ENCODE data around the gene BMPR1B.

Gene BMPR1B

GRCh38 chr4:95091272-95091671, 333.5 kb downstream of the BMPR1B start:
- Histone ChIP-seq H3K4me2 (ENCODE audit: insufficient read depth, low read length, poor library complexity, severe bottlenecking) (no peak overlapping the region), H3K18ac (ENCODE audit: low read length) (no peak overlapping the region), H3K27me3 (ENCODE audit: control insufficient read depth in 3 of 3, insufficient read depth in 3 of 3, low read depth in 1 of 3, low read length in 3 of 3) (no peaks in the 10 kb centered on the region), H2AK5ac (ENCODE audit: low read depth, low read length) (no peak overlapping the region), H2BK15ac (ENCODE audit: low read length) (no peak overlapping the region), H2BK12ac (ENCODE audit: low read length) (no peak overlapping the region), H3K4ac (ENCODE audit: low read length) (no peak overlapping the region), H3K9me3 (replicated peaks in 1 of 2; ENCODE audit: control insufficient read depth in 2 of 2, insufficient read depth in 1 of 2, low read depth in 1 of 2, low read length in 2 of 2) (no peaks in the 10 kb centered on the region), H3K27ac (replicated peaks; ENCODE audit: low read length) (no peak overlapping the region), H3K23ac (ENCODE audit: low read depth, low read length, poor library complexity) (no peak overlapping the region), H4K8ac (ENCODE audit: low read depth, low read length) (no peak overlapping the region), H3K4me3 (ENCODE audit: low read length in 2 of 2) (no peak overlapping the region), H3K14ac (ENCODE audit: low read length) (no peak overlapping the region), H3K4me1 (ENCODE audit: control insufficient read depth in 2 of 2, insufficient read depth in 1 of 2, low read depth in 1 of 2, low read length in 2 of 2) (peaks cover 0 to 27% of the 10 kb centered on the region in 2 donors), H4K91ac (ENCODE audit: low read depth, low read length, poor library complexity) (no peak overlapping the region), H3K9ac (ENCODE audit: low read depth, low read length, poor library complexity) (no peak overlapping the region), H2AFZ (ENCODE audit: low read length) (no peak overlapping the region), H3K36me3 (replicated peaks in 1 of 2; ENCODE audit: control insufficient read depth in 2 of 2, insufficient read depth in 2 of 2, low read length in 2 of 2) (no peaks in the 10 kb centered on the region), H2BK5ac (ENCODE audit: low read length) (no peak overlapping the region), H2BK120ac (ENCODE audit: low read depth, low read length) (no peak overlapping the region), H3K79me1 (ENCODE audit: low read depth, low read length) (no peaks in the 10 kb centered on the region)
- WGBS, 2 donors (ENCODE audit: extremely low coverage in 2 of 2, insufficient read length in 2 of 2, insufficient replicate concordance in 1 of 2) = no CpG with 5 or more reads among the region's 3 CpGs
- DNase-seq (ENCODE audit: low spot score) = no peak

- H3K14ac ChIP-seq (ENCODE audit: low read length) = no peak overlapping the region
- no peak overlapping the region for H3K9ac ChIP-seq (ENCODE audit: low read depth, low read length, poor library complexity)
- no peak overlapping the region for H3K4me3 ChIP-seq (ENCODE audit: low read length in 2 of 2)
- H3K27ac ChIP-seq (replicated peaks; ENCODE audit: low read length) = no peak overlapping the region
- H2AK5ac ChIP-seq (ENCODE audit: low read depth, low read length) = no peak overlapping the region
- H4K8ac ChIP-seq (ENCODE audit: low read depth, low read length) = no peak overlapping the region
- no peaks in the 10 kb centered on the region for H3K27me3 ChIP-seq (ENCODE audit: control insufficient read depth in 3 of 3, insufficient read depth in 3 of 3, low read depth in 1 of 3, low read length in 3 of 3)
- H2BK120ac ChIP-seq (ENCODE audit: low read depth, low read length) = no peak overlapping the region
- no peak overlapping the region for H2BK12ac ChIP-seq (ENCODE audit: low read length)
- peaks cover 0 to 27% of the 10 kb centered on the region in 2 donors for H3K4me1 ChIP-seq (ENCODE audit: control insufficient read depth in 2 of 2, insufficient read depth in 1 of 2, low read depth in 1 of 2, low read length in 2 of 2)
- no peaks in the 10 kb centered on the region for H3K79me1 ChIP-seq (ENCODE audit: low read depth, low read length)
- no peaks in the 10 kb centered on the region for H3K9me3 ChIP-seq (replicated peaks in 1 of 2; ENCODE audit: control insufficient read depth in 2 of 2, insufficient read depth in 1 of 2, low read depth in 1 of 2, low read length in 2 of 2)
- H3K4ac ChIP-seq (ENCODE audit: low read length) = no peak overlapping the region
- no peak for DNase-seq (ENCODE audit: low spot score)
- no CpG with 5 or more reads among the region's 3 CpGs for WGBS, 2 donors (ENCODE audit: extremely low coverage in 2 of 2, insufficient read length in 2 of 2, insufficient replicate concordance in 1 of 2)
- H4K91ac ChIP-seq (ENCODE audit: low read depth, low read length, poor library complexity) = no peak overlapping the region
- H3K18ac ChIP-seq (ENCODE audit: low read length) = no peak overlapping the region
- no peaks in the 10 kb centered on the region for H3K36me3 ChIP-seq (replicated peaks in 1 of 2; ENCODE audit: control insufficient read depth in 2 of 2, insufficient read depth in 2 of 2, low read length in 2 of 2)
- H2BK5ac ChIP-seq (ENCODE audit: low read length) = no peak overlapping the region
- H3K23ac ChIP-seq (ENCODE audit: low read depth, low read length, poor library complexity) = no peak overlapping the region
- no peak overlapping the region for H3K4me2 ChIP-seq (ENCODE audit: insufficient read depth, low read length, poor library complexity, severe bottlenecking)
- no peak overlapping the region for H2AFZ ChIP-seq (ENCODE audit: low read length)
- H2BK15ac ChIP-seq (ENCODE audit: low read length) = no peak overlapping the region
Measured at GRCh38 chr4:95092766-95093165, 335.0 kb downstream of the BMPR1B start.

- Histone ChIP-seq H2BK5ac (ENCODE audit: low read length) (no peak overlapping the region), H3K18ac (ENCODE audit: low read length) (no peak overlapping the region), H3K23ac (ENCODE audit: low read depth, low read length, poor library complexity) (no peak overlapping the region), H3K9ac (ENCODE audit: low read depth, low read length, poor library complexity) (no peak overlapping the region), H2AK5ac (ENCODE audit: low read depth, low read length) (no peak overlapping the region), H2BK15ac (ENCODE audit: low read length) (no peak overlapping the region), H3K9me3 (replicated peaks in 1 of 2; ENCODE audit: control insufficient read depth in 2 of 2, insufficient read depth in 1 of 2, low read depth in 1 of 2, low read length in 2 of 2) (no peaks in the 10 kb centered on the region), H3K4me1 (ENCODE audit: control insufficient read depth in 2 of 2, insufficient read depth in 1 of 2, low read depth in 1 of 2, low read length in 2 of 2) (peaks cover 0 to 25% of the 10 kb centered on the region in 2 donors), H3K4ac (ENCODE audit: low read length) (no peak overlapping the region), H3K4me2 (ENCODE audit: insufficient read depth, low read length, poor library complexity, severe bottlenecking) (no peak overlapping the region), H3K4me3 (ENCODE audit: low read length in 2 of 2) (no peak overlapping the region), H2BK12ac (ENCODE audit: low read length) (no peak overlapping the region), H3K79me1 (ENCODE audit: low read depth, low read length) (no peaks in the 10 kb centered on the region), H3K14ac (ENCODE audit: low read length) (no peak overlapping the region), H4K91ac (ENCODE audit: low read depth, low read length, poor library complexity) (no peak overlapping the region), H2AFZ (ENCODE audit: low read length) (no peak overlapping the region), H3K36me3 (replicated peaks in 1 of 2; ENCODE audit: control insufficient read depth in 2 of 2, insufficient read depth in 2 of 2, low read length in 2 of 2) (no peaks in the 10 kb centered on the region), H4K8ac (ENCODE audit: low read depth, low read length) (no peak overlapping the region), H2BK120ac (ENCODE audit: low read depth, low read length) (no peak overlapping the region), H3K27me3 (ENCODE audit: control insufficient read depth in 3 of 3, insufficient read depth in 3 of 3, low read depth in 1 of 3, low read length in 3 of 3) (no peaks in the 10 kb centered on the region), H3K27ac (replicated peaks; ENCODE audit: low read length) (no peak overlapping the region)
- DNase-seq (ENCODE audit: low spot score) = no peak
- no CpG with 5 or more reads among the region's 2 CpGs for WGBS, 2 donors (ENCODE audit: extremely low coverage in 2 of 2, insufficient read length in 2 of 2, insufficient replicate concordance in 1 of 2)
Measured at GRCh38 chr4:95093460-95093859, 335.7 kb downstream of the BMPR1B start.

- H3K27ac ChIP-seq (replicated peaks; ENCODE audit: low read length) = no peak overlapping the region
- no CpG with 5 or more reads among the region's 8 CpGs for WGBS, 2 donors (ENCODE audit: extremely low coverage in 2 of 2, insufficient read length in 2 of 2, insufficient replicate concordance in 1 of 2)
- no peak for DNase-seq (ENCODE audit: low spot score)
Measured at GRCh38 chr4:95093936-95094929, 336.5 kb downstream of the BMPR1B start.

More at GRCh38 chr4:95093936-95094929, 336.5 kb downstream of the BMPR1B start:
- H2AK5ac ChIP-seq (ENCODE audit: low read depth, low read length) = no peak overlapping the region
- H3K36me3 ChIP-seq (replicated peaks in 1 of 2; ENCODE audit: control insufficient read depth in 2 of 2, insufficient read depth in 2 of 2, low read length in 2 of 2) = peaks cover 0 to 5% of the 10 kb centered on the region in 2 donors
- no peak overlapping the region for H3K4me3 ChIP-seq (ENCODE audit: low read length in 2 of 2)
- no peak overlapping the region for H3K23ac ChIP-seq (ENCODE audit: low read depth, low read length, poor library complexity)
- H3K18ac ChIP-seq (ENCODE audit: low read length) = no peak overlapping the region
- no peak overlapping the region for H3K4me2 ChIP-seq (ENCODE audit: insufficient read depth, low read length, poor library complexity, severe bottlenecking)
- H2BK120ac ChIP-seq (ENCODE audit: low read depth, low read length) = no peak overlapping the region
- H3K14ac ChIP-seq (ENCODE audit: low read length) = no peak overlapping the region
- no peak overlapping the region for H4K91ac ChIP-seq (ENCODE audit: low read depth, low read length, poor library complexity)
- H4K8ac ChIP-seq (ENCODE audit: low read depth, low read length) = no peak overlapping the region
- no peak overlapping the region for H2BK5ac ChIP-seq (ENCODE audit: low read length)
- H2BK15ac ChIP-seq (ENCODE audit: low read length) = no peak overlapping the region
- no peak overlapping the region for H3K4ac ChIP-seq (ENCODE audit: low read length)
- no peak overlapping the region for H2AFZ ChIP-seq (ENCODE audit: low read length)
- no peak overlapping the region for H2BK12ac ChIP-seq (ENCODE audit: low read length)
- no peaks in the 10 kb centered on the region for H3K27me3 ChIP-seq (ENCODE audit: control insufficient read depth in 3 of 3, insufficient read depth in 3 of 3, low read depth in 1 of 3, low read length in 3 of 3)
- H3K9ac ChIP-seq (ENCODE audit: low read depth, low read length, poor library complexity) = no peak overlapping the region
- H3K4me1 ChIP-seq (ENCODE audit: control insufficient read depth in 2 of 2, insufficient read depth in 1 of 2, low read depth in 1 of 2, low read length in 2 of 2) = peaks cover 0 to 25% of the 10 kb centered on the region in 2 donors
- H3K9me3 ChIP-seq (replicated peaks in 1 of 2; ENCODE audit: control insufficient read depth in 2 of 2, insufficient read depth in 1 of 2, low read depth in 1 of 2, low read length in 2 of 2) = peaks cover 0 to 4% of the 10 kb centered on the region in 2 donors
- no peaks in the 10 kb centered on the region for H3K79me1 ChIP-seq (ENCODE audit: low read depth, low read length)
